GM12878 (cell line): ENCODE data around the gene CD300E. TPM values are rescaled to one million over a fixed set of nuclear protein-coding genes. Genes with fewer than 3 reads are reported as not detected.

ENCODE experiments used
- ATAC-seq: fragments of 200-7000 bp; cut with Tn5 transposase; 3 replicates; pipeline ENCODE4 v1.9.1; 2020; ENCODE audit warnings: mild to moderate bottlenecking, moderate library complexity
- BruUV-seq: library from RNA; stranded (reverse); fragments of 400-500 nt; replicated peaks from 2 replicates; lab custom pipeline; 2021; lab: Mats Ljungman, UMichigan
- CTCF ChIA-PET: fragments of 300-600 bp; sonication (Branson Sonifier 250); formaldehyde crosslinking; extraction: SDS; loops from one replicate; lab custom pipeline; 2021; ENCODE audit warnings: inconsistent platforms; lab: Yijun Ruan, JAX
- POLR2A ChIA-PET: fragments of 350-600 bp; formaldehyde crosslinking; extraction: SDS; loops from one replicate; lab custom pipeline; 2021; ENCODE audit warnings: inconsistent platforms; lab: Charles Lee
- RAD21 ChIA-PET: fragments of 300-600 bp; sonication (Branson Sonifier 250); formaldehyde crosslinking; loops from one replicate; lab custom pipeline; 2023; ENCODE audit warnings: antibody characterized with exemption; ENCODE audit not compliant: unreplicated experiment; lab: Charles Lee
- SMC1A ChIA-PET: fragments of 300-600 bp; sonication (Branson Sonifier 250); formaldehyde crosslinking; loops from one replicate; lab custom pipeline; 2023; ENCODE audit not compliant: unreplicated experiment, uncharacterized antibody; lab: Charles Lee
- DNase-seq: peaks from one replicate; pipeline ENCODE4 v3.0.0-alpha.2; 2011; ENCODE audit warnings: low read depth, low spot score
- FAIRE-seq: peaks from 3 replicates; lab custom pipeline; 2011; peaks lifted over from hg19 to GRCh38; lab: Jason Lieb, UNC
- H2AFZ ChIP-seq: 2 replicates; pipeline ENCODE4 v1.6.0; 2011; ENCODE audit warnings: low read depth, low read length, control low read depth; ENCODE audit not compliant: control insufficient read depth
- H3K27ac ChIP-seq: 2 replicates; pipeline ENCODE4 v1.5.1; 2011; ENCODE audit warnings: control low read depth; ENCODE audit not compliant: control insufficient read depth, insufficient read depth
- H3K27me3 ChIP-seq, 2 experiments: replicated peaks in 1 of 2; 2 replicates each; pipeline versions ENCODE4 v1.6.0 to v1.6.1; 2011; ENCODE audit warnings: low read length in 1 of 2; ENCODE audit not compliant: control insufficient read depth in 2 of 2, insufficient read depth in 2 of 2
- H3K36me3 ChIP-seq, 2 experiments: 2 replicates each; pipeline ENCODE4 v1.5.1; 2011; ENCODE audit warnings: low read length in 1 of 2; ENCODE audit not compliant: control insufficient read depth in 2 of 2, insufficient read depth in 2 of 2
- H3K4me1 ChIP-seq: 2 replicates; pipeline ENCODE4 v1.6.1; 2011; ENCODE audit warnings: mild to moderate bottlenecking, low read length, moderate library complexity, mixed read lengths; ENCODE audit not compliant: control insufficient read depth, insufficient read depth
- H3K4me2 ChIP-seq: 2 replicates; pipeline ENCODE4 v1.6.0; 2011; ENCODE audit warnings: control low read depth; ENCODE audit not compliant: control insufficient read depth, insufficient read depth
- H3K4me3 ChIP-seq: fragments of 200-600 bp; sonication (generic); 2 replicates; pipeline ENCODE4 v1.5.1; 2016
- H3K79me2 ChIP-seq: 2 replicates; pipeline ENCODE4 v1.6.0; 2011; ENCODE audit warnings: low read length; ENCODE audit not compliant: control insufficient read depth, insufficient read depth
- H3K9ac ChIP-seq: 2 replicates; pipeline ENCODE4 v1.8.0; 2011; ENCODE audit warnings: low read length, control low read depth, mixed read lengths; ENCODE audit not compliant: control insufficient read depth, insufficient read depth
- H3K9me3 ChIP-seq: replicated peaks from 3 replicates; pipeline ENCODE4 v1.5.1; 2011; ENCODE audit warnings: mild to moderate bottlenecking, low read length; ENCODE audit not compliant: control insufficient read depth, insufficient read depth
- H4K20me1 ChIP-seq: 2 replicates; pipeline ENCODE4 v1.6.0; 2011; ENCODE audit not compliant: control insufficient read depth, insufficient read depth
- BCL11A ChIP-seq: IDR thresholded peaks from 2 replicates; pipeline ENCODE4 v1.6.1; 2011; ENCODE audit warnings: low read depth, low read length
- BMI1 ChIP-seq: fragments of 450-650 bp; IDR thresholded peaks from 2 replicates; pipeline ENCODE4 v1.6.1; 2016; ENCODE audit warnings: mild to moderate bottlenecking, moderate library complexity, borderline replicate concordance
- CBX5 ChIP-seq: sonication (generic); IDR thresholded peaks from 2 replicates; pipeline ENCODE4 v1.6.1; 2016; ENCODE audit warnings: low read depth, moderate library complexity, mild to moderate bottlenecking, inconsistent platforms
- ELK1 ChIP-seq: IDR thresholded peaks from 2 replicates; pipeline ENCODE4 v1.6.1; 2012; ENCODE audit warnings: low read depth, low read length, improper control_type of control experiment
- EP300 ChIP-seq, 2 experiments: fragments of 150-350 bp in 1 of 2; IDR thresholded peaks; 2 replicates each; pipeline ENCODE4 v1.6.1; 2011 to 2012; ENCODE audit warnings: low read depth in 2 of 2, low read length in 2 of 2, borderline replicate concordance in 1 of 2, improper control_type of control experiment in 1 of 2, inconsistent platforms in 1 of 2; ENCODE audit not compliant: control insufficient read depth in 1 of 2
- GABPA ChIP-seq: IDR thresholded peaks from 2 replicates; pipeline ENCODE4 v1.6.1; 2014; ENCODE audit warnings: antibody characterized with exemption, low read depth, mild to moderate bottlenecking, inconsistent platforms
- KDM1A ChIP-seq: fragments of 200-600 bp; sonication (generic); IDR thresholded peaks from 2 replicates; pipeline ENCODE4 v1.6.1; 2016; ENCODE audit warnings: borderline replicate concordance
- NFIC ChIP-seq: IDR thresholded peaks from 2 replicates; pipeline ENCODE4 v1.6.1; 2012; ENCODE audit warnings: low read depth, mild to moderate bottlenecking, inconsistent platforms, low read length, moderate library complexity
- NR2C1 ChIP-seq: fragments of 450-650 bp; IDR thresholded peaks from 2 replicates; pipeline ENCODE4 v1.6.1; 2017; ENCODE audit warnings: antibody characterized with exemption, mild to moderate bottlenecking, moderate library complexity
- POU2F2 ChIP-seq: IDR thresholded peaks from 3 replicates; pipeline ENCODE4 v1.6.1; 2011; ENCODE audit warnings: low read depth, mild to moderate bottlenecking, low read length, borderline replicate concordance
- SMARCA5 ChIP-seq: fragments of 450-650 bp; IDR thresholded peaks from 2 replicates; pipeline ENCODE4 v1.6.1; 2017; ENCODE audit warnings: mild to moderate bottlenecking
- SMC3 ChIP-seq: IDR thresholded peaks from 2 replicates; pipeline ENCODE4 v1.6.1; 2011; ENCODE audit warnings: low read length, improper control_type of control experiment, borderline replicate concordance
- ZNF384 ChIP-seq: IDR thresholded peaks from 2 replicates; pipeline ENCODE4 v1.6.1; 2012; ENCODE audit warnings: low read depth, mild to moderate bottlenecking, low read length, improper control_type of control experiment, borderline replicate concordance
- WGBS: methylation state at CpG from one replicate; pipeline ENCODE4 v1.1.6; 2016; ENCODE audit warnings: low lambda C conversion rate; ENCODE audit not compliant: insufficient replicate concordance, insufficient coverage; ENCODE audit errors: missing lambda C conversion rate; 5-methylcytosine and 5-hydroxymethylcytosine counted together
- in situ Hi-C: fragments of 300-500 bp; cut with MboI; formaldehyde crosslinking; loops from 9 replicates; pipeline ENCODE4 v1.14.3; 2018; ENCODE audit warnings: mixed read lengths
- intact Hi-C: fragments of 100-400 bp; cut with micrococcal nuclease; formaldehyde crosslinking; loops from one replicate; pipeline ENCODE4 v1.14.2; 2022; ENCODE audit not compliant: unreplicated experiment
- polyA plus RNA-seq, 11 experiments: library from polyadenylated mRNA; depleted of rRNA in 4 of 11; unstranded in 6 of 11; stranded (reverse) in 5 of 11; fragments of >200 nt; fragmentation: Nextera tagmentation in 4 of 11; fragmentation: Illumina TruSeq in 1 of 11; extraction: Ambion mirVana in 4 of 11; extraction: Trizol in 1 of 11; gene quantifications; 1 replicate in 1 of 11; 2 replicates in 10 of 11; pipeline versions ENCODE4 v1.2.1 to v1.2.3, GENCODE V29; 2011 to 2016; ENCODE audit warnings: inconsistent platforms in 2 of 11, missing spikeins in 2 of 11, low read depth in 1 of 11
- total RNA-seq, 4 experiments: library from RNA; depleted of rRNA in 3 of 4; stranded (reverse); fragments of >200 nt in 3 of 4; fragmentation: Illumina TruSeq in 1 of 4; extraction: Trizol in 1 of 4; gene quantifications; 2 replicates each; pipeline versions ENCODE4 v1.2.1 to v1.2.3, GENCODE V29; 2013 to 2021

The CD300E gene
- total and polyA plus RNA-seq, 10 of the 15 experiments (the other 5 are each of a cell fraction or from before 2014, with no cell fraction given), result not detected

- no peak overlapping the region for H3K27ac ChIP-seq
- H3K36me3 ChIP-seq, result no peaks in the 10 kb centered on the region
- in situ Hi-C loops (no loop called here), intact Hi-C loops (no loop called here)
- H4K20me1 ChIP-seq, result no peaks in the 10 kb centered on the region; the same call in 1 of the 2 replicates
- no peak overlapping the region for H3K4me2 ChIP-seq
- FAIRE-seq (no peak), DNase-seq (no peak), ATAC-seq (no peak)
- H3K27me3 ChIP-seq, result peaks cover 3 to 9% of the 10 kb centered on the region in 2 experiments; a peak in 2 of 4 replicates
- RAD21 ChIA-PET, result no interaction called here
- no peak overlapping the region for H3K4me3 ChIP-seq
- H3K9me3 ChIP-seq, result no peaks in the 10 kb centered on the region; the same call in 2 of the 3 replicates
- WGBS, result 46% methylated on average over 7 of the region's 7 CpGs
- POLR2A ChIA-PET, result no interaction called here
- no peak overlapping the region for H3K9ac ChIP-seq
- CTCF ChIA-PET, result interaction anchor here (1.2 to 1.5 kb wide), 2 partner anchors 14 to 41 kb away, joined by 4 read pairs; no protein-coding TSS in a partner anchor
- BruUV-seq, result no TSS peak
- TF ChIP-seq POU2F2 (no peak), ELK1 (no peak), EP300 (IDR thresholded peaks at IDR 0.05; ENCODE audit: borderline replicate concordance in 1 of 2, control insufficient read depth in 1 of 2, low read depth in 2 of 2, low read length in 2 of 2) (no peak), SMARCA5 (no peak), ZNF384 (no peak), BMI1 (no peak), SMC3 (no peak), KDM1A (no peak), NFIC (no peak), BCL11A (no peak), NR2C1 (no peak), GABPA (no peak), CBX5 (no peak)
- TF ChIP-seq, all 136 proteins: peak for 0
- H3K79me2 ChIP-seq, result no peaks in the 10 kb centered on the region
- H3K4me1 ChIP-seq, result peaks cover 8% of the 10 kb centered on the region
- H2AFZ ChIP-seq, result no peak overlapping the region
- SMC1A ChIA-PET, result no interaction called here
Measured at GRCh38 chr17:74616696-74617095, 6.8 kb downstream of the CD300E start.
